ENCODE measurements around the gene DPP9.

Gene DPP9

GRCh38 chr19:4709440-4710280, 14.0 kb downstream of the DPP9 start:
- no peak for DNase-seq (ENCODE audit: low spot score)

DNA sequence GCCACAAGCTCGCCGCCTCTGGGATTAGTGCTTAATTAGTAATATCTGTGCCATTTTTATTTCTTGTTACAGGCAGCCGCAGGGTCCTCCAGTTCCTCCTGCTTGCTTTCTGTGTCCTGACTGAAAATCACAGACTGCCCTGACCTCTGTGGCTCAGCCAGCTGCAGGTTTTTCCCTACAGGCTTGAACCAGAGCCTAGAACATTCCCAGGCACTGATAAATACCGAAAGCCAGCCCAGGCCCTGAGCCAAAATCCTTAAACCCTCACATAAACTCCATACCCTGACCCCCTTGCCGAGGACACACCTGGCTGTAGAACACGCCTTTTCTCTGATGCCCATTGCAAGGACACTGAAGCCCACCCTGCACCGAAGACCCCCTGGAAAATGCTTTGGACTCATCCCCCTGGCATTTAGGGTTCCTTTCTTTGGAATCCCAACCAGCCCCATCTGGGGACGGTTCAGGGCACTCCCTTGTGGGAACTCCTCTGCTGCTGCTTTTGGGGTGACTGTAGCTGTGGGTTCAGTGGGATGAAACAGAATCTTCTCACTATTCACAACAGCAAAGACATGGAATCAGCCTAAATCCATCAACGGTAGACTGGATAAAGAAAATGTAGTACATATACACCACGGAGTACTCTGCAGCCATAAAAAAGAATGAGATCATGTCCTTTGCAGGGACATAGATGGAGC, 15.5 kb downstream of the DPP9 start:
- DNase-seq (ENCODE audit: low spot score): no peak

GRCh38 chr19:4707322-4707721, 16.3 kb downstream of the DPP9 start:
- no peak for DNase-seq (ENCODE audit: low spot score)

- no peak for DNase-seq (ENCODE audit: low spot score)
These were observed 18.1 kb downstream of the DPP9 start for GRCh38 chr19:4705413-4706131.

GRCh38 chr19:4704317-4704673, 19.3 kb downstream of the DPP9 start:
- DNase-seq (ENCODE audit: low spot score): no peak

GRCh38 chr19:4703671-4704316, 19.8 kb downstream of the DPP9 start:
- no peak for DNase-seq (ENCODE audit: low spot score)

GRCh38 chr19:4702764-4703163, 20.9 kb downstream of the DPP9 start:
- DNase-seq (ENCODE audit: low spot score): no peak

- DNase-seq (ENCODE audit: low spot score): no peak
These were observed 22.1 kb downstream of the DPP9 start for GRCh38 chr19:4701557-4701956.

DNA sequence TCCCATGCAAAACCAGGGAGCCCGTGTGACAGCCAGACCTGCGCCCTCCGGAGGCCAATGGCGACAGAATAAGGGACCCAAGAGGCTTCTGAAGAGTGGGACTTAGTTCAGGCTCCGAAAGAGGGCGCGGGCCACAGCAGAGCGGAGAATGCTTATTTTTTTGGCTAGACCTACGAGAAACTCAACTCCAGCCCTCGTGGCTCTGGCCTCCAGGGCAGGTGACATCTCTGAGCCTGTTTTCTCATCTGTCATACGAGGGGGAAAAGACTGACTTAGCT, 23.0 kb downstream of the DPP9 start:
- no peak for DNase-seq (ENCODE audit: low spot score)

DNA sequence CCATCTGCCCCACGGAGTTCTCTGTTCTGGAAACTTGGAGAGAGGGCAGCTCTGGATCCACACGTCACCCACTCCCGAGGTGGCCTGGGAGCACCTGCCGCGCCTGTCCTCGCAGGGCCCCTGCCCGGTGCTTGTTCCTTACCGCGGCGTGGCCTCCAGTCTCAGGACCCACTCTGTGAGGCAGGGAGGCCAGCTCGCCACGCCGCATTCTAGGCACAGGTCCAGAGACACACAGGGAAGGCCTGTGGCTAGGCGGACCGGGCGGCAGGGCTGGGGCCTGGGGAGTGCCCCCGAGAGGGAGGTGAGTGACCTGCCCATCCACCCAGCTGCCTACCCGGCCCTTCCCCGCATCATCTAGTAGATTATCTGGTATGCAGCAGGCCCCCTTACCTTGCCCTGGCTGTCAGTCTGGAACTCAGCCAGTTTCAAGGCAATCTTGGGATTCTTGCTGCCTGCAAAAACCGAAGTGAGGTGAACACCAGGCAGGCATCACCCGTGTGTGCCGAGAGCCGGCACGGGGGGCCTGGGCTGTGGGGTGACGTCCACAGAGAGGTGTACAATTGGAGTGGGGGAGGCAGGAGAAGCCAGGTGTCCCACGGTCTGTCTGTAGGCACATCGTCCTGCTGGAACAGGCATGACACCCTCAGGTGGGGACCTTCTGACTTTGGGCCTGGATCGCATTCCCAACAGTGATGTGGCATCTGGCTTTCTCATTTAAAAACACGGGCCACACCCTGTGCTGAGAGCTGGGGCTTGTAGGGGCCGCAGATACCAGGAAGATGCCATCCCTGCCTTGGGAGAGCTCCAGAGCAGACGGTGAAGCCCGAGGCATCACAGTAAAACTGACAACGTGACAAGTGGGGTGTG, 23.6 kb downstream of the DPP9 start:
- no peak for DNase-seq (ENCODE audit: low spot score)

DNA sequence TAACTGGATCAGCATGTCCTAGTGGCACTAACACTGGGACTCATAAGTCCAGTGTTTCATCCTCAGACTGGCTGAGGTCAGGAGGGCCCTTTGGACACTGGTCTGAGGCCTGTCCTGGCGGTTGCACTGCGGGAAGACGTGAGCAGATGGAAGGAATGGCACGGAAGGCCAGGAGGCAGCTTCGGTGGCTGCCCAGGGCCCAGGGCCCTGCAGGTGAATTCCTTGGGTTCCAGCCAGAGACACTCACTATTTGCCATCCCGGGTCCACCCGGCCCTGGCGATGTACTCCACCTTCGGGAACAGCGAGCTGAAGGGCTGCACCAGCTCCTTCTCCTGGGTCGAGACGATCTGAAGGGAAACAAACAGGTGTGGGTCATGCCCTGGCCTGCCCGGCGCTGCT, 26.3 kb downstream of the DPP9 start:
- DNase-seq (ENCODE audit: low spot score): no peak

- DNase-seq (ENCODE audit: low spot score): no peak
These were observed 28.4 kb downstream of the DPP9 start for GRCh38 chr19:4695224-4695731.

- DNase-seq (ENCODE audit: low spot score): no peak
These were observed 29.2 kb downstream of the DPP9 start for GRCh38 chr19:4694211-4694987.

DNA sequence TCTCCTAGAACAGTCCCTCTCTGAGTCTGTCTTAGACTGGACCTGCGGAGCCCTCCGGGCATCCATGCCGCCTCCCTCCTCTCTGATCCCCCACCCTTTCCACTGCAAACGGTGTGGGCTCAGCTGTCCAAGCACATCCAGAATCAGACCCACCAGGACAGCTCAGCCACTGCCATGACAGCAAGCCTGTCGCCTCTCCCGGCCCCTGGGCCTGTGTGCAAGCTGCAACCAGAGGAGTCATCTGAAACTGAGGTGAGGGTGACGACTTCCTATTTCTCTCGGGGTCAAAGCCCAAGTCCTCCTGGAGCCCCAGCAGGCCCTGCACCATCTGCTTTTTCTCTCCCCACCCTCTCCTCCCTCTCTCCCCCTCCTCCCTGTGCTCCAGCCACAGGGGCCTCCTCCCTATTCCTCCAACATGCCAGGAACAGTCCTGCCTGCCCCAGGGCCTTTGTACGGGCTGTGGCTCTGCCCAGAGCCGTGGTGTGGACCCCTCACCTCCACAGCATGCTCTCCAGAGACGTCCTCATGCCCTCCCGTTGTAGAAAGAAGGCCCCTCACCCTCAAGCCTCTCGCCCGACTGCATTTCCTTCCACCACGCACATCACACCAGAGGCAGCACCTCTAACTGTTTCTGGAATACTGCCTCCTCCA, 30.0 kb downstream of the DPP9 start:
- DNase-seq (ENCODE audit: low spot score): no peak

- DNase-seq (ENCODE audit: low spot score): no peak
These were observed 30.6 kb downstream of the DPP9 start for GRCh38 chr19:4693078-4693350.

GRCh38 chr19:4692251-4693077, 31.2 kb downstream of the DPP9 start:
- DNase-seq (ENCODE audit: low spot score): no peak

- no peak for DNase-seq (ENCODE audit: low spot score)
These were observed 32.3 kb downstream of the DPP9 start for GRCh38 chr19:4691373-4691772.

DNA sequence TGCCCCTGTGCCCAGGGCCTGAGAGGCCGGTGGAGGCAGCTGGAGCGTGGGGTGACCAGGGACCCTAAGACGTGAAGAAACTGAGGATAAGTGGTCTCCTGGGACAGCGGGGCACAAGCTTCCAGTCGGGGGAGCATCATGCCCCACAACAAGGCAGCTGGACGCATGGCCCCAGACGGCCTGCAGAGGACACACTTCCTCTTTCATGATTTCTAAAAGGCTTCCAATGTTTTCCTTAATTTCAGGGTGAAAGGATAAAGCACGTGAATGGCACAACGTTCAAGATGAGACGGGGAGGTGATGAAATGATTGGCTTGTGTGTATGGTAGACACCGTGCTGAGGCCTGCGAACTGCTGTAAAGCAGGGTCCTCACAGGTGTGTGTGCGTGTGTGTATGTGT, 33.3 kb downstream of the DPP9 start:
- DNase-seq (ENCODE audit: low spot score): no peak

DNA sequence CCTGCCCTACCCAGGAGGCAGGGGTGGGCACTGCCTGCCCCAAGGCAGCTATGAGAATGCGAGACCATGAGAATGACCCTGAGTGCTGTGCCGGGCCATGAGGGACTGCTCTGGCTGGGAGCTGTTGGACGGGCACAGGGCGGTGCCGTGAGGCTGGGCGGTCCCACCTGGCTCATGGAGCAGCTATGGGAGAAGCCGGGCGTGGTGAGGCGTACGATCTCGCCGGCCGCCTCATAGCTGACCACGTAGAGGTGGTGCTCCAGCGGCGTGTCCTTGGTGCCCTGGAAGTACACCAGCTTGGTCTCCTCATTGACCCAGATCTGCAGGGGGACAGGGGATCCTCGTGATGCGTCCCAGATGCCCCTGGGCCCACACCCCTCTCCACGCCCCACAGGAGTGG, 34.2 kb downstream of the DPP9 start:
- no peak for DNase-seq (ENCODE audit: low spot score)

GRCh38 chr19:4688587-4688986, 35.1 kb downstream of the DPP9 start:
- DNase-seq (ENCODE audit: low spot score): no peak

All from germinal center (tissue), 1 donor.